HPDE6-E6E7 (cell line): Measurements from ENCODE around the gene SERPINB12.

Source experiments
- DNase-seq: peaks from one replicate; pipeline ENCODE4 v3.0.0; 2011; ENCODE audit warnings: missing footprints; ENCODE audit errors: extremely low spot score

SERPINB12 gene

GRCh38 chr18:63550068-63550467 is 7.9 kb downstream of the SERPINB12 start:
- no peak for DNase-seq

DNA sequence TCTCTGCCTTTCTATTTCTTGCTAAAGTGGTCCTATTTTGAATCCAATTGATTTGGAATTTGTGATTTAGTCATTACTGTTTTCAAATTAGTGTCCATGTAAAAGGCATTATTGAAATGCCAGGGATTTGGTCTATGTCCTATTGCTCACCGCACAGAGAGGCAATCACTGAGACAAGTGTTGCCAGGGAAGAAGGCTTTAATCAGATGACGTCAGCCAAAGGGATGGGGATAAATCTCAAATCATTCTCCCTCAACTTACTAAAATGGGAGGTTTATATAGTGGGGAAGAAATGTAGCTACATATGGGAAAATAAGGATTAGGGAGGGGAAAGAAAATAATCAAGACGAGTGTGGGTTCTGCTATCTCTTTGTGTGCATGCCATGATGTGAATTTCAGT is 9.6 kb downstream of the SERPINB12 start:
- DNase-seq, result no peak

DNA sequence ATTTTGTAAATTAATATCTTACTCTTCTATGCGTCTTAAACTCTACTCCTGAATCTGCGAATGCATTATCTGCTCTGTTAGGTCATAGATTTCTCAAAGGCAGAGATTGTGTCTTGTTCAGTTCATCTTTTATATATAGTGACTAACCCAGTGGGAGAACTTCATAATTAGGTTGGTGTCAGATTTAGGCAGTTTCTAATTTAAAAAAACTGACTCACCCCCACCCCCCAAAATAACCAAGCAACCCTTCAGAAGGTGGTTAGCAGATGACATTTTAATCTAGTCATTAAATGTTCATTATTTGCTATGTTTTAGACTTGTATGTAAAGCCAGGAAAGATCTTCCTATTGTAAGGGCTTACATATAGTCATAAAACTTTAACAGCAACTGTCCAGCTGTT is 10.4 kb downstream of the SERPINB12 start:
- no peak for DNase-seq

DNA sequence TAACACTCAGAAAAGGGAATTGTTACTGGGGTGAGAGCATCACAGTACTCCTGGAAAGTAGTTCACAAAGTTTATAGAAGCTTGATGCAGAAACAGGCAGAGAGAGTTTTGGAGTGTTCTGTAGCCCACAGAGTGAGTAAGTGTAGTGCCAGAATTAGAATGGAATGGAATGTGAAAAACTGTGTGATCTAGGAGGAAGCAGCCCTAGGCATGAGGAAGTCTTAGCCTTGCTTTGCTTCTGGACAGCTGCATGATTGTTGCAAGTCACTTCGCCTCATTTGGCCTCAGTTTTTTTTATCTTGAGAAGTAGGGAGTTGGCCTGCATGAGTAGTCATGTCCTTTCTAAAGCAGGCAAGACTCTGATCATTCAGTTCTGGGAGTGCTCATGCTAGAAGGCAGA is 10.9 kb downstream of the SERPINB12 start:
- peak; percentile 78 for DNase-seq

DNA sequence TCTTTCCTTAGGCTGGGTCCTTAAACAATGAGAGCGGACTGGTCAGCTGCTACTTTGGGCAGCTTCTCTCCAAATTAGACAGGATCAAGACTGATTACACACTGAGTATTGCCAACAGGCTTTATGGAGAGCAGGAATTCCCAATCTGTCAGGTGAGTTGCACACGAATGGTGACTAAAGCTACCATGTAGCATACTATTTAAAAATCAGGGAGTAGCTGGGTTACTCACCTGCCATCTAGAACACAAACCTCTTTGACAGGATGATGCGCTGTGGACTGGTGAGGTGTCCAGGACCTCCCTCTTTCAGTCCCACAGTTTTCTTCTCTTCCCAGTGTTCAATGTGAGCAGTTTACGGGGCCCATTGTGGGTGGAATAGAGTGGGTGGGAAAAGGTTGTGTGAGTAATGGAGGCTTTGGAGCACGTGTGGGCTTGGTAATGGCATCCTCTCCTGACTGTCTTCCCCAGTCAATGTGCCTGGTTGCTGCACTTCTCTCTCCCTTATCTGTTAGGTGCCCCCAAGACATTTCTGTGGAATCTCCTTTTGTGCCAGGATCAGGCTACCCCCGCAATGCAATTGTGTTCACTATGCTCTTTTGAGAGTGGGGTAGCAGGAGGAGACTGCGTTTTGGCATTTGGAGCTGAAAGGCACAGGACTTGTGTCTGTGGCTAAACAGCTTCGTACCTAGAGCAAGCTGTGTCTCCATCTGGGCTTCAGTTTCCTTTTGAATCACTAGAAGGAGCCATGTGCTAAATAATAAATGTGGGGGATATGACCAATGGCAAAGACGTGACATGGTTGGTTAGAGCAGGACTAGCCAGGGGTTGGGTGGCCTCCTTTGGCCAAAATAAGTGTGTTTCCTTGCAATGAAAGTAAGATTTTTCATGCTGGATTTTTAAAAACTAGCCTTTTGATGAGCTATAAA is 17.7 kb downstream of the SERPINB12 start:
- no peak for DNase-seq

GRCh38 chr18:63562284-63562683 is 20.1 kb downstream of the SERPINB12 start:
- DNase-seq, result no peak

GRCh38 chr18:63564021-63564420 is 21.9 kb downstream of the SERPINB12 start:
- no peak for DNase-seq

DNA sequence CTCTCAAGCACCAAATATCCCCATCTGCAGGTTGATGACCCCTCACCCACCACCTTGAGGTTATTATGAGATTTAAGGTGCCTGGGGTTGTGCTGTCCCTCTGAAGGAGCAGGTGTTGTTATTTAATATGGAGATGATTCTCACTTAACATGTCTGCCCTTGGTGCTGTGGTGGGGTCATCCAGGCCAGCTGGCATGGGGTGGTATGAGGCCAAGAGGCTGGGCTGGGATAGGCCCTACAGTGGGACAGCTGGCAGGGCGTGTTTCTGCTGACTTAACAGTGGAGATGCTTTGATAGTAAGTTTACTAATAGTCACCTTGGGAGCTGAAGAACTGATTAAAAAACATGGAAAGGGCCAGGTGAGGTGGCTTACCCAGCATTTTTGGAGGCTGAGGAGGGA is 22.4 kb downstream of the SERPINB12 start:
- no peak for DNase-seq

GRCh38 chr18:63567276-63567675 is 25.1 kb downstream of the SERPINB12 start:
- DNase-seq, result no peak

GRCh38 chr18:63567825-63568224 is 25.7 kb downstream of the SERPINB12 start:
- no peak for DNase-seq

GRCh38 chr18:63570721-63571120 is 28.6 kb downstream of the SERPINB12 start:
- DNase-seq, result no peak

GRCh38 chr18:63575681-63576080 is 33.5 kb downstream of the SERPINB12 start:
- no peak for DNase-seq

- DNase-seq, result no peak
These were observed 36.3 kb downstream of the SERPINB12 start for GRCh38 chr18:63578357-63578958.

DNA sequence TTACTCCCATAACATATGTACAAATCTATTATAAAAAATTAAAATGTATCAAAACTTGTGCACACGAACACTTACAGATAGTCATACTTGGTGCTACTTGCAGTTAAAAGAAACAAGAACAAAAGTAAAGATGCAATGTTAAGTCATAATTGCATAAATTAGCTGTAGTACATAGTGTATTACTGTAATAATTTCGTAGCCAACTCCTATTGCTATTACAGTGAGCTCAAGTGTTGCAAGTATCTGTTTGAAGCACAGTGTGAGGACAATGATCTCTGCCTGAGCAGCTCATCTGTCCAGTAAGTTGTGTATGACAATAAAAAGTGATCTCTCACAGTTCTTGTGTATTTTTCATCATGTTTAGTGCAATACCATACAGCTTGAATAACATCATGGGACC is 37.4 kb downstream of the SERPINB12 start:
- no peak for DNase-seq

- DNase-seq, result no peak
These were observed 43.8 kb downstream of the SERPINB12 start for GRCh38 chr18:63585988-63586387.

GRCh38 chr18:63586431-63586830 is 44.3 kb downstream of the SERPINB12 start:
- peak; percentile 40 for DNase-seq

- DNase-seq, result peak; percentile 71
These were observed 44.8 kb downstream of the SERPINB12 start, which contains the start of gene SERPINB13 for GRCh38 chr18:63586966-63587365. Gene SERPINB13 (plus strand): TSS chr18:63587343. CDS start chr18:63588668, 1,325 bp downstream.

- no peak for DNase-seq
These were observed 46.7 kb downstream of the SERPINB12 start for GRCh38 chr18:63588909-63589308.

DNA sequence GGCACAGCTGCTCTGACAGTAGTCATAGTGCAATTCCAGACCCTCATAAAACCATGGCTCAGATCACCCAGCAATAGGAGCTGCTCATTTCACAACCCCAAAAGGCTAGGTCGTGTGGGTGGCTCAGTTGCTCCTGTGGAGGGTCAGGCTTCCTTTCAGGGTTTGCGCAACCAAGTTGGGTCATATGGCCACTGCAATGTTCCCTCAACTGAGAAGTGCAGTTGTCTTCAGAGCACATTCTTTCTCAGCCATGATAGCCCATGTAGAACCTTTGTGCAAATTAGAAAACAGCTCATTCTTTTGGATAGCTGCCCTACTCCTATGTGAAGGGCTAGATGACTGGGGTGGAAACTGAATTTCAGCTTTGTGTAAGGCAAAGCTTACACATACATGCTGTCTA is 48.2 kb downstream of the SERPINB12 start:
- no peak for DNase-seq

DNA sequence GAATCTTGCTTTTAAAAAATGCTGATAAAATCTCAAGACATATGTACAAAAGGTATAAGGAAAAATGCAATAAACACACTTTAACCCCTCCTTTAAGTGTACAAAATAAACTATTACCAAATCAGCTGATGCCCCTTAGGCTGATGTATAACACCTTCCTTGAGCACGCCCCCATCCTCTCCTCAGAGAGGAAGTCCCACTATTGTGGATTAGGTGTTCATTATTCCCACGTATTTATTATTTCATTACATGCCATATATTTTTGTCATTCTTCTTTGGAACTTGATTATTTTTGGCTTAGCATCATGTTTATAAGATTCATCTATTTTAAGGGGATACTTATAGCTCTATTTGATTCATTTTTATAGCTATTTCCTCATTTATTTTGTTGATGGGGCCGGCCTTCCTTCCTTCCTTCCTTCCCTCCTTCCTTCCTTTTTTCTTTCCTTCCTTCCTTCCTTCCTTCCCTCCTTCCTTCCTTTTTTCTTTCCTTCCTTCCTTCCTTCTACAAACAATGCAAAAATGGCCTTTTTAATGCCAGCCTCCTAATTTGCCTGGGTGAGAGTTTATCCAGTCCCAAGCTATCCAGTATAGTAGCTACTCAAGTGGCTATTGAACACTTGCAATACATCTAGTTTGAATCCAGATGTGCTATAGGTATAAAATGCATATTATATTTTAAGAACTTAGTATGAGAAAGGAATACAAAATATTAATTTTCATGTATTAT is 49.0 kb downstream of the SERPINB12 start:
- DNase-seq, result no peak

GRCh38 chr18:63591725-63592124 is 49.6 kb downstream of the SERPINB12 start:
- DNase-seq, result no peak

GRCh38 chr18:63592471-63592870 is 50.3 kb downstream of the SERPINB12 start:
- DNase-seq, result no peak
